ENCODE data around the gene ANKUB1.

Gene ANKUB1

DNA sequence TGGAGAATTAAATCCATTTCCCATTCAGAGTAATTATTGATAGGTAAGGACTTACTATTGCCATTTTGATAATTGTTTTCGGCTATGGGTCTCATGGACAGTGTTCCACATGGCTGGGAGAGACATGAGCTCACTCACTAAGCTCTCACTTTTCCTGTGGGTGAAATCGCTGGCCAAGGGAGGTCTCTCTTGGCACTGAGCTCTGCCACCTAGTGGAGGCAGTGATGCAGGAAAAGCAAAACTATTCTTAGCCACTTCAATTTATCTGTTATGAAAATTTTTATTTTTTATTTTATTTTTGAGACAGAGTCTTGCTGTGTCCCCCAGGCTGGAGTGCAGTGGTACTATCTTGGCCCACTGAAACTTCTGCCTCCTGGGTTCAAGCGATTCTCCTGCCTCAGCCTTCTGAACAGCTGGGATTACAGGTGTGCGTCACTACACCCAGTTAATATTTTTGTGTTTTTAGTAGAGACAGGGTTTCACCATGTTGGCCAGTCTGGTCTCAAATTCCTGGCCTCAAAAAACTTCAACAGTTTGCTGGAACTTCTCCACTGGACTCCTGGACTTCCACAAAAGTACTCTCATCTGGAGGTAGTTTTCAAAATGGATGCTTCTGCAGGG lies 16.0 kb upstream of the ANKUB1 start:
- peak; percentile 34 for DNase-seq

DNA sequence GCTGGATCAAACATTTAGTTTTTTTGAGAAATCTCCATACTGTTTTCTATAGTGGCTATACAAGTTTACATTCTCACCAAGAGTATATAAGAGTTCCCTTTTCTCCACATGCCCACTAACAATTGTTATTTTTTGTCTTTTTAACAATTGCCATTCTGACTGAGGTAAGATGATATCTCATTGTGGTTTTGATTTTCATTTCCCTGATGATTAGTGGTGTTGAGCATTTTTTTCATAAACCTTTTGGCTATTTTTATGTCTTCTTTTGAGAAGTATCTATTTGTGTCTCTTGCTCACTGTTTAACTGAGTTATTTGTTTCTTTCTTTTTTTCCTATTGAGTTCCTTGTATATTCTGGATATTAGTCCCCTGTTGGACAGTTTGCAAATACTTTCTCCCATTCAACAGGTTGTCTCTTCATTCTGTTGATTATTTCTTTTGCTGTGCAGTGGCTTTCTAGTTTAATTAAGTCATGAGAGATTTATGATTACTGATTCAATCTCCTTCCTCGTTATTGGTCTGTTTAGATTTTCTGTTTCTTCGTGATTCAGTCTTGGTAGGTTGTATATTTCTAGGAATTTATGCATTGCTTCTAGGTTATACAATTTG lies 13.9 kb upstream of the ANKUB1 start:
- no peak for DNase-seq

DNA sequence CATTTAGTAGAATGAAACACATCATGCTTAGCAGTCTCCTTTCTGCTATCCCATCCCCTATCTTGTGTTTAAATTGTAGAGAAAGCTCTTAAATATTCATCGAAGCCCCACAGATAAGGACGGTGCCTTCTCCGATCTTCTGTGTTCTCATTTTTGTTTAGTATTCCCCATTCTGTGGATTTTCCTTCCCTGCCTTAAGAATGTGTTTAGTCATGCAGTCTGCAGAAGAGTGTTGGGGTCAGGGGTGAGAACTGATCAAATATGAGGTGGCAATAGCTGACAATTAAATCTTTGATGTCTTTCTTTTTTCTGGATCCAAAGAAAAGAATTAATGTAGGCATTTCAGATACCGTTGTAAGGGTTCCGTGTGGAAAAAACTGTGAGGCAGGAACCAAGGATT lies 9.3 kb upstream of the ANKUB1 start:
- DNase-seq: no peak

DNA sequence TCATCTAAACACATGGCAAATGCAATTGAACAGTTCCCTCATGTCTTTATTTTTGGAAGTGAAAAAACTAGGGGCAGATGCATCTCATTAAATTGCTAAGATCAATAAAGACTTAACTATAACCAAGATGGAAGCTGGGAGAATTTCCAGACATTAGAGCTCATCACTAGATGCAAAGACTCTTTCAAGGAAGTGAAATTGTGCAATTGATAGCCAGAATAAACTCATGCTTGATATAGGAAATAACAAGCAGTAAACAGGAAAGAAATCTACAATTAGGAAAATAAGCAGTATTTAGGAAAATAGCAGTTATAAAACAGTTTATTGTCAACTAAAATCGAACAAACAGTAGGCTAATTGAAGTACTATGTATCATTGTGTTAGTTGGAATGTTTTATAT lies 8.8 kb upstream of the ANKUB1 start:
- no peak for DNase-seq

DNA sequence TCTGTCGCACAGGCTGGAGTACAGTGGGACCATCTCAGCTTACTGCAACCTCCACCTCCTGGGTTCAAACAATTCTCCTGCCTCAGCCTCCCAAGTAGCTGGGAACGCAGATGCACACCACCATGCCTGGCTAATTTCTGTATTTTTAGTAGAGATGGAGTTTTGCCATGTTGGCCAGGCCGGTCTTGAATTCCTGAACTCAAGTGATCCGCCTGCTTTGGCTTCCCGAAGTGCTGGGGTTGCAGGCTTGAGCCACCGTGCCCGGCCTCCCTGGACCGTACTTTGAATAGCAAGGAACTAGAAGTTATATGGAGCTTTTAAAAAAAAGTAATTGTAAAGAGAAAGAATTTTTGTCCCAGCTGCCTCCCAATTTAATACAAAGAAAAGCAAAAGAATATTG lies 8.3 kb upstream of the ANKUB1 start:
- DNase-seq: no peak

DNA sequence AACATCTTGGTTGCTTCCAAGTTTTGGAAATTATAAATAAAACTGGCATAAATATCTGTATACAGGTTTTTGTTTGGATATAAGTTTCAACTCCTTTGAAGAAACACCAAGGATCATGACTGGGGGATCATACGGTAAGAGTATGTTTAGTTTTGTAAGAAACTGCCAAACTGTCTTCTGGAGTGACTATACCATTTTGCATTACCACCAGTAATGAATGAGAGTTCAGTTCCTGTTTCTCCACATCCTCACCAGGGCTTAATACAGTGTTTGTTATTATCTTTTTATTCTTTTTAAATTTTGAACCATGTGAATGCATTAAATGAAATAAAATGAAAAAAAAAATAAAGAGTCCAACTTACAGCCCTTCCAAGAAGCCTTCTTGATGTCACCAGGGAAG lies 3.7 kb upstream of the ANKUB1 start:
- DNase-seq: no peak

DNA sequence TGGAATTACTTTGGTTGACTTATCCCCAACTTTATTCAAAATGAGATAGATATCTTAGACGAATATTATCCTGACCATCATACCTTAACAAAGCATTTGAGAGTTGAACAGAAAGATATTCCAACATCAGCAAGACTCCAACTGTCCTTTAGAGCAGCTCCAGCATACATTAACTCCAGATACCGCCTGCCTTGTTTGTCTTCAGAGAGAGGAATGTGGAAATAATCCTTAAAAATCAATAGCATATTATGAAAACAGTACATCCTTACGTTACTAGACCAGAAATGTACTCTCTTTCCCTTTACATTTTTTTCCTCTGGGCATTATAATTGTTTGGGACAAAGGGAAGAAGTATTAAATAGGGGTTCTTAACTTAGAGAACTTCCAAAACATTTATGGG lies 1.7 kb downstream of the ANKUB1 start:
- no peak for DNase-seq

DNA sequence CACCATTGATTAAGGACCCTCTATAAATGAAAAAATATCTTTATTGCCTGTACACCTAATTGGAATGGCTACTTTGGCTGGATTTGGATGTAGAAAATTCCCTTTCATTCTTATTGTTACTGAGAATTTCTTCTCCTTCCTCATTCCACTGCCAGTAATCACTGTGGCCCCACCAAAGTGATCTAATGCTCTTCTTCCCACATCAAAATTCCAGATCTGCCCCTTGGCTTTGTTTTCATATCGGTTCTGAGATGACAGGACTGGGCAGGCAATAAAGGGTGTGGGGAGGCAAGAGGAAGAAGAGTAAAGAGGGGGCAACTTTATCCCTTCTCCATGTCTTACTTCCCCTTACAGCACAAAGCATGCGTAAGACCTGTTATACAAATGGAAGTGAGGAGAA lies 2.1 kb downstream of the ANKUB1 start:
- DNase-seq: no peak

DNA sequence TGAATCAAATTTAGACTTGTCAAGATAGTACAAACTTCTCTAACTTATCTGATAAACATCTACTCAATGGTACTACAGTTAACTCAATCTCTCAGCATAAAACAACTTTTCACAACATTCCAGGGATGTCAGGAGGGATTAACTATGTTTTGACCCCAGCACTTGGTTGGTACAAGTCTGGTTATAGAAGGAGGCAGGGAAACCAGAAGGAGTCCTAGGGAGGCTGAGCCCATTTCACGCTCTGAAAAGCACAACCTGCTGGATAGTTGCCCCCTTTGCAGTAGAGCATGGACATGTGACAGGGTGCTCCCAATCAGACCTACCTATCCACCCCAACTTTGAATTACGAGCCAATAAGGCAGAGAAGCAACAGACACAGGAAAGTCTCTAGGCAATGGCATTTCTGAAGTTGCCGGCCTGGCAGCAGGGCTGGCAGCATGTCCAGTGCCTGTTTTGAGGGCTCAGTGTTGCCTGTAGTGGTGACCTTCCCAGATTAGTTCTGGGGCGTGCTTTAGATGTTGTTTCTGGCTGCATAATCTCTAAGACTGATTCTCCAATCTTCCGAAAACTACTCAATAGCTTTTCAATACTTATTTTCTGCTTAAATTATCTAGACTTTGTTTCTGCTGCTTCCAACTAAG lies 8.2 kb downstream of the ANKUB1 start:
- DNase-seq: no peak

DNA sequence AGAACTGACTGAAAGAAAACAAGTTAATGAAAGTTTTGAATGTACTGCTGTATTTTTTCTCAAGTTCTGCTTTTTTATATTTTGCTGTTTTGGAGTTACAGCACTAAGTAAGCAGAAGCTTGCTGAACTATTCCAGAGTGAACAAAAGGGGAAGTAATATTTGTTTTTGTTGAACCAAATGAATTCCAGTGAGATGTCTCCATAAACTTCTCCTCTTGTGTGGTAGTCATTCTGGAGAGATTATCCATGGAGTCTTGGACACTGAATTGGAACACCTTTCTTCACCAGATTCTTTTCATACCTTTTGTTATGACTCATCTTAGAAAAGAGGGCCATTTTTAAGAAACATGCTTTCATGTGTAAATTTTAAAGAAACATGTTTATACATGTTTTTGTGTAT lies 8.8 kb downstream of the ANKUB1 start:
- no peak for DNase-seq

DNA sequence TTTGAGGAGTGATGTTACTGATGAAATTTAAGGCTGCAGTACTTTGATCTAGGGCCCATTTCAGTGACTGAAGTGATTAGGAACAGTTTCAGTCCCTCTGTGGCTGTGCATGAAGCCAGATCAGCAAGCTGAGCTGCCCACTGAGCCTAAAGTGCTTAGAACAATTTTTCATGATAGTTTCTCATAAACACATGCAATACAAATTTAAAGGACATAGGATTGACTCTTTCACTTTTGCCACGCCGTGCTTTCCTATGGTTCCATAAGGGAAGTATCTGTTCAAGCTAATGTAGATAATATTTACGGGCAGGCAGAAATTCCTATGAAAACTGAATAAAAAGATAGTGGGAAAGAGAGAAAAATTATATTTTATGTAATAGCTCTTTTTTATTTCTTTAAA lies 10.6 kb downstream of the ANKUB1 start:
- no peak for DNase-seq

DNA sequence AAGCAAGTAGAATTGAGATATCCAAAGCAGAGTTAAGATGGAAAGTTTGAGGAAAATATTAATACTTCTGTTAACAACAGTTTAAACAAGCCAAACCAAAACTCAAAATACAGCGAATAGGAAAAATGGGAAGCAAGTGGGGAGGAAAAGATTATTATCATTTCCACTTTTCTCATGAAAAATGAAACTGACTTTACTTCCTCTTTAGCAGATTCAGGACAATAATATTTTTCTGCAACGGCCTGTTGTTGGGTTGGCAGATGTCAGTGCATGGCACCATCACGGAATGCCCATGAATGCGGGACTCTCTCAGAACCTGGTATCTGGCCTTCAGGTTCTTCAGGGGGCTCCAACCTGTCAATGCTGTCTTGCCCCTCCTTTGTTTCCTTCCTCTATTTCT lies 11.1 kb downstream of the ANKUB1 start:
- no peak for DNase-seq

DNA sequence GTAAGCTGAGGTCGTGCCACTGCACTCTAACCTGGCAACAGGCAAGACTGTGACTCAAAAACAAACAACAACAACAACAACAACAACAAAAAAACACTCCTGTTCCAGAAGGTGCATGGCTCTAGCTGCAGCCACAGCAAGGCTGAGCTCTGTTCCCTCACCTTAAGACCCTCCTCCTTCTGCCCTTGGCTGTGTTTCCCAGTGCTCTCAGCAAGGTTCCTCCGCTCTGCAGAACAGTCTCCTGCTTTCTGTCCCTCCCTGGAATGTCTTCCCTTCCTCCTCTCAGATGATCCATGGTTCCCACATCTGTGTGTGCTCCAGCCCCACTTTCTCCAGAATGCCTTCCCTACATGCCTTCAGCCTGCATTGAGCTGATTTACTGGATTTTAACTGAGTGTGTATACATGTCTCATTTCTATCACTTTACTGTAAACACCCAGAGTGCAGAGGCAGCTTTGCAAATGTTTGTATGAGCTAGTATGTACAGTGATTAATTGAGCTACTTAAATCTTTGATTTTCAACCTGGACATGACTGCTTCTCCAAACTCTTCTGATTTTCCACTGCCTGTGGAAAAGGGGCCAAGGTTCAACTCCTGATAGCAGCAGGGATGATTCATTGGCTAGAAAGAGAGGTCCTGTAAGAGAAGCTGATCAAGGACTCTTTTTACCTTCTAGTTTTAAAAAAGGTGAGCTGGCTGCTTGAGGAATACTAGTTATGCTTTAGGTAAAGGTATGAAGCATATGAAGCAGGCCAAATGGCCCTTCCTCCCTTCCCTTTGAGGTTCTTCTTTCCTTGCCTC lies 14.7 kb downstream of the ANKUB1 start:
- no peak for DNase-seq

DNA sequence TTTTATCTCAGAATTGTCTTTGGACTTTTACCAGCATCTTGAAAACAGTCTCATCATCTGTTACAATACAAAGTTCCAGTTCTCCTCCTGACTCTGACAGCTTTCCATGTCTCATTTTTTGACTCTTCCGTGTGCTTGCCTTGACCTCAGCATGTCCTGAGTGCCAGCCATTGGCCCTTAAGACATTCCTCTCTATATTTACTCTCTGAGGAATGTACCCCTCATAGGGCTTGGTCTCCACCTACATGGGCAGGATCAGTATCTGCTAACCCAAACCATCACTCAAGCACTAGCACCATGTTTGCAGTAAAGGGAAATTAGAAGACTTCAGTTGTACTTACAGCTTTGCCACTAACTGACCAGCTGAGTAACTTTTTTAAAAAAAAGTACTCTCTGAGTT lies 16.2 kb downstream of the ANKUB1 start:
- no peak for DNase-seq

DNA sequence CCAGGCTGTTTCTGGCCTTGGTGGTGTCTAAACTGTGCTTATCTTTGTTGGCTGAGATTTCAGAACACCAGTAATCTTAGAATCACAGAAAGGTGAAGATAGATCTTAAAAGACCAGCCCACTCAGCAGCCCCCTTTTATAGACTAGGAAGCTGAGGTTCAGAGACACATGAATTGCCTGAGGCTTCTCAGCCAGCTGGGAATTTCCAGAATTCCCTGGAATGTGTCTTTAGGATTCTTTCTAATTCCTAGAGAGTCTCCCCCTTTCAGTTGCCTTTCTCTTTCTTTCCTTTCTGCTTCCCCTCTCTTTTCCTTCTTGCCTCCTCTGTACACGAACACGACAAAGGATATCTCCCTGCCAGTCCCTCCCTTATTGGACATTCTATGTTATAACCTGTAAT lies 19.5 kb downstream of the ANKUB1 start:
- DNase-seq: no peak

DNA sequence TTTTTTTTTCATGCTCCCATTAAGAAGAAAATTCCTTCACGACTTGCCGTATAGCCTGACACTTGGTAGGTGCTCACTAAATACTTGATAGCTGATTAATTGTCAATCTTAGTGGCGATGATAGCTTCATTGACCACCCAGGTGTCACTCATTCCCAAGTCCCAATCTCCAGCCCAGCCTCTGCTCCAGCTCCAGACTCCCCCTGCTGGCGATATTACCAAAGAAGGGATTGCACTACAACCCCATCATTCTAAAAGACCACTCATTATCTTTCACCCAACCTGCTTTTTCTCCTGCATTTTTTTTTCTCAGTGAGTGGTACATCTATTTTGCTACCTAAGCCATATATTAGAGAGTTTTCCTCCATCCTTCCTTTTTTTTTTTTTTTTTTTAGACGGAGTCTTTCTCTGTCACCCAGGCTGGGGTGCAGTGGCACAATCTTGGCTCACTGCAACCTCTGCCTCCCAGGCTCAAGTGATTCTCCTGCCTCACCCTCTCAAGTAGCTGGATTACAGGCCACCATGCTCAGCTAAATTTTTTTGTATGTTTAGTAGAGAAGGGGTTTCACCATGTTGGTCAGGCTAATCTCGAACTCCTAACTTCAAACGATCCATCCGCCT lies 20.6 kb downstream of the ANKUB1 start:
- DNase-seq: peak; percentile 28

DNA sequence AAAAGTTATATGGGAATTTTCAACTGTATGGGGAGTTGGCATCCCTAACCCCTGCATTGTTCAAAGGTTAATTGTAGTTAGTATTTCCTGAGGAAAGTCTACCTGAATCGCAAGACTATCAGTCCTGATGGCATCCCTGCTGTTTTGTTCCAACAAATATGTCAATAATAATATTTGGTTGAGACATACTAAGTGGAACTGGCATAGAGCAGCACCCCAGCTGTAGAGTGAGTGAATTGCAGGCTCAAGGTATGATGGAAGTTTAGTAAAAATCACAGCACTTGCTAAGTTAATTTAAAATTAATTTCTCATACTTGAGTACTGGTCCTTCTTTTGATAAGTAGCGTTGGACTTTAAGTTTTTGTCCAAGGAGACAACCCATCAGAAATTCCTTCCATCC lies 22.1 kb downstream of the ANKUB1 start:
- DNase-seq: no peak

DNA sequence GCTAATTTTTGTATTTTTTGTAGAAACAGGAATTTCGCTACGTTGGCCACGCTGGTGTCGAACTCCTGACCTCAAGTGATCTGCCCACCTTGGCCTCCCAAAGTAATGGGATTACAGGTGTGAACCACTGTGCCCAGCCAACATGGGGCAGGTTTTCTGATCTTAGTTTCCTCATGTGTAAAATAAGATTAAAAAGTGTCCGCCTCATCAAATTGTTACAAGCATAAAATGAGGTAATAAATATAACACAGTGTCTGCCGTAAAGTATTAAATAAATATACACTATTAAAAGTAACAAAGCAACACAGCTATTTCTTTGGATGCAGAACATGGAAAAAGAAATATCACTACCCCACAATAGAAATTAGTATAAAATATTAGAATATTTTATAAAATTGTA lies 23.6 kb downstream of the ANKUB1 start:
- no peak for DNase-seq

DNA sequence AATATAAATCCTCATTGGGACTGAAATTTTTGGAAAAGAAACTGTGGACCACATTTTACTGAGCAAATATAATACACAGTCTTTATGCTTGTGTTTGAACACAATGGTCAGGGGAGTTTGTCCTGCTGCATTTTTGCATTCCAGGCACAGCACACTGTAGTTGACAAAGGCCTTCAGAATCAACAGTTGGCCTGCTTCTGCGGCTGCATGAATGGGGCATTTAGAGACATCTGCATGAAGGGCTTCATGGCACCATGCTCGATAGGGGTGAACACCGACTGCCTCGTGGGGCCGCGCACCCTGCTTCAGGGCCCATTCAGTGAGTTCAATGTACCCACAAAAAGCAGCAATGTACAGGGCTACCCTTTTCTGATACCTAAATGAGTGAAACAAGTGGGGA lies 24.6 kb downstream of the ANKUB1 start:
- no peak for DNase-seq

DNA sequence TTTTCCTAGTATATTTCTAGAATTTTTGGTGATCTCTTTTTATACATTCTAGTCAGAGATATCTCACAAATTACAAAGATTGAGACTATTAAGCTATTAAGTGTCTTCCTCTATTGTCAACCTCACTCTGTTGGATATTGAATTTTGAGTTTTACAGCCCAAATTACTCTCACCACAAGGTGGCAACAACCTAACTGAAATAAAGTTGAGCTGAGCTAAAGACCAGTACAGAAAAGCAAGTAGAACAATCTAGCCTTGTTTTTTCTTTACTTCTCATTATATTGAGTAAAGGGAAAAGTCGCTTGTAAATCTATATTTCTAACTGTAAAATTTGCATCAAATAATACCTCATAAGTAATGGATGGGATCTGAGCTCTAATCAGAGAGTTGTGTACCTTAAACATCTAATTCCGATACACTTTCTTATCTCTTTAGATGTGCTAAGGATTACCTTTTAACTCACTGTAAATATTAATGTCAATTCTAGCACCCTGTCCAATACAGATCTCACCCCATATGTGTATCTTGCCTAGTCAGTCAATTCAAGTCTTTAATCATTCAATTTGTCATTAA lies 26.5 kb downstream of the ANKUB1 start:
- no peak for DNase-seq

DNA sequence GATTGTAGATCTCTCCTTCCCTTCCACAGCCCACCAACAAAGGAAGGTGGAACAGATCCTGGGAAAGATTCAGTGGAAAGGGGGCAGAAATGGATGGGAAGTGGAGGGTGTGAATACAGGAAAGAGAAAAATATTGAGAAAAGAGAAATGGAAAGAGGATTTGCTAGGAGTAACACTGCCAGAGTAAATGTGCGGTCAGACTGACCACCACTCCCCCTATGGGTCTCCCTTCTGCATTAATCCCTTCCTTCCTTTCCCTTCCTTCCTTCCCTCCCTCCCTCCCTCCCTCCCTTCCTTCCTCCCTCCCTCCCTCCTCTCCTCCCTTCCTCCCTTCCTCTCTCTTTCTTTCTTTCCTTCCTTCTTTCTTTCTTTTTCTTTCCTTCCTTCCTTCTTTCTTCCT lies 28.1 kb downstream of the ANKUB1 start:
- DNase-seq: no peak

DNA sequence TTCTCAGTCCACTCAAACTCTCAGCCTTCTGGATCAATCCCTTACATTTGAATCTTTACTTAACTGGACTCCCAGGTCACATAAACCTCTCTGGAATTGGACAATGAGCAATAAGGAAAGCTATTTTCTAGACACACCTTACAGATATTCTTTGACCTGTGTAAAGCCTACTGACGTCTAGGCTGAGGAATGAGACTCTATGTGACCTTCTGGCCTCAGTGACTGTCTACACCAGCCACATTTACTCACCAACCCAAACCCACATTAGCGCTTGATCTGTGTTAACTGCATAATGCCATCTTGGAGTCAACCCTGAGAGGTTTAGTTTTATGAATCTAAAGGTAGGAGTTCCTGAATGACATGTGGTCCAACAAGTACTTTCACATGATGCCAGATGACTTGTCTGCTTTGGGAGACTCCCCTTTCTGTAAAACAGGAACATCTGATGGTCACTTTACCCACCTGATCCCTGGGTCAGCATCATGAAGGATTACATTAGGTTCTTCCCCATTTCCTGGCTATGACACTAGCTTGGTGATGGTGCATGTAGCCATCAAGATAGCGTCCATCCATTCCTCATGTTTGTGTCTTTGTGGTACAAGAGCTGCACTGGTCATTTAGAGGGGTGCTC lies 28.7 kb downstream of the ANKUB1 start:
- no peak for DNase-seq

DNA sequence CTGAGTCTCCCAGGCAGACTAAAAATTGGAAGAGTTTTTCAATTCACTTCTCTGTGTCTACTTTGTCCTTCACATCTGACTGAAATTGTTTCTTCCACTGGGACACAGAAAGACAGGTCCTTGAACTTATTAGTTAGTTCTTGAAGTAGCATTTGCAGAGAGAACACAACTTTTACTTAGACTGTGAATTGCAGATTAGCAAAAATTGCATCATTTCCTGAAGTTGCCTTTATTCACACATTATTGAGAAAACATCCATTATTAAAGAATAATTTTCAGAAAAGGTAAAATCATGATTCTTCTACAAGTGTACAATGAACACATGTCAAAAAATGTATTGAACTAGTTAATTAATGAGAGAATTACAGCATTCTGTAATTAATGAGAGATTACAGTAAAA lies 38.6 kb downstream of the ANKUB1 start:
- no peak for DNase-seq
